ENCODE measurements around the gene ORAI2.
"Not testable (repeated sequence)": the region's sequence is repeated elsewhere in the genome, so short reads cannot be mapped to it uniquely, and the experiment has no call there.

ORAI2 gene

DNA sequence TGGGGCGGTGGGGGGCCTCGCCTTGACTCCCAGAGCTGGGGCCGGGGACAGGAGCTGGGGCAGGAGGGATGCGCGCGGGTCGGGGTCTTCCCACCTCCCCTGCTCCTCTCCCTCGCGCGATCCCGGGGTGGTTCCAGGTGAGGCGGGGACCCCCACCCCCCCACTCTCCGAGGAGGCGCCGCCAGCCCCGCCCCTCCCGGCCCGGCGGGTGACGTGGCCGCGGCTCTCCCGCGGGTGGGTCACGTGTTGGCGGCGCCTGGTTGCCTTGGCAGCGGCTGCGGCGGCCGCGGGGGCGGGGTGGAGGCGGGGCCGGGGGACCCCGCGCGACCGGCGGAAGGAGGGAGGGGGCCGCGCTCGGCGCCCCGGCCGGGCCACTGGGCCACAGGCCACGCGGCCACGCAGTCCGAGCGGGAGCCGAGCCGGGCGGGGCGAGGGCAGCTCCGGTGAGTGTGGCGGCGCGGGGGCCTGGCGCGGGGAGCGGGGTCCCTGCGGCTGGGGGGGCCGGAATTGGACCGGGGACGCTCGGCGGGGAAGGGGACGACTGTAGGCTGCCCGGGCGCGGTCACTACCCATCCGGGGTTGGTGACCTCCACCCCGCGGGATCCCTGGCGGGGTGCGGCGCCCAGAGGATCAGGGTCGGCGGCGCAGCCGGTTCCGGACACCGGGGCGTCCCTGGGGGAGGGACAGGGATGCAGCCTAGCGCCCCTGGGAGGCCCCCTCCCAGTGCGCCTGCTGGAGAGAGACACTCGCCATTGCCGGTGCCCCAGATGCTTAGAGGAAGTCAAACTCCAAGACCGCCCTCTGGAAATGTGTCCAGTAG is at the start of gene ORAI2:
ORAI2 (plus strand) TSS at position 357 of the 820 bp plus-strand sequence. CDS start 5,382 bp downstream, outside the sequence.
- DNase-seq, result peak; percentile 33

GRCh38 chr7:102387064-102387463 is 46.3 kb upstream of the ORAI2 start:
- no peak for DNase-seq

- no peak for DNase-seq
These were observed 43.6 kb upstream of the ORAI2 start for GRCh38 chr7:102389810-102390209.

DNA sequence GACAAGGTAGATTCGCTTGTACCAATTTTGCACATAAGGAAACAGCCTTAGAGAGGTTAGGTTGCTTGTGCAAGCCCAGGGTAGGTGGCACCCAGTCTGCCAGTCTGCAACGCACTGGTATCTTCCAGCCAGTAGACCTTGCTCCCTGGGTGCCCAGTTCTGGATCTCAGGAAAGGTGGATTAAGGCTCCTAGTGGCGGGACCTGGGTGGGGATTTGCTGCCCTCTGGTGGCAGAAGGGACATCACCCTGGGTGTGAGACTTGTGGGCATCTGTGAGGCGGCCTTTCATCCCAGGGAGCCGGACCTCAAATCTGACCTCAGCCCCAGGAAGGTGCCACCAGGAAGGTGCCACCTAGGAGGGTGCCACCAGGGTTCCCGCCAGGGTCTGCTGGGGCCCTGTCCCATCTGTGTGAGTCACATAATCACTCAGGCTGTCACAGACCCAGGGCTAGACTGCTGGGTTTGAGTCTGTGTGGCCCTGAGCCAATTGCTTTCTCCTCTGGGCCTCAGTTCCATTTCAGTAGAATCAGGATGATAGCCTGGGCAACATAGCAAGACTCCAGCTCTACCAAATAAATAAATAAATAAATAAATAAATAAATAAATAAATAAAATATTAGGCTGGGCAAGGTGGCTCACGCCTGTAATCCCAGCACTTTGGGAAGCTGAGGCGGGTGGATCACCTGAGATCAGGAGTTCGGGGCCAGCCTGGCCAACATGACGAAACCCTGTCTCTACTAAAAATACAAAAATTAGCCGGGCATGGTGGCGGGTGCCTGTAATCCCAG is 42.5 kb upstream of the ORAI2 start:
- DNase-seq, result peak; percentile 54

DNA sequence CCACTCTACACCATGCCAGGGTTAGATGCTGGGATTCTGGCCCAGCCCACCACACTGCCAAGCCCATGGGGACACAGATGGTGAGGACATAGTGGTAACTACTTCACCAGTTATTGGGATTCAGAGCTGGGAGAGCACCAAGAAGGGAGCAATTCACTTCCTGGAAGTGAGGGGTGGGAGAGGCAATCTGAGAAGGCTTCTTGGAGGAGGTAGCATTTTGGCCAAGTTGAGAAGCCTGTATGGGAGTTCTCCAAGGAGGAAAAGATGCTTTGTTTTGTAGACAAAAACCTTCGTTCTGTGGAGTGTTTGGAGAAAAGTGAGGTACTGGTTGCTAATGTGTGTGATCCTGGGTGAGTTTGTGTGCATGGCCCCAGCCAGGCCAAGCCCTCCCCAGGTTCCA is 41.0 kb upstream of the ORAI2 start:
- no peak for DNase-seq

- no peak for DNase-seq
These were observed 39.9 kb upstream of the ORAI2 start for GRCh38 chr7:102393467-102393866.

DNA sequence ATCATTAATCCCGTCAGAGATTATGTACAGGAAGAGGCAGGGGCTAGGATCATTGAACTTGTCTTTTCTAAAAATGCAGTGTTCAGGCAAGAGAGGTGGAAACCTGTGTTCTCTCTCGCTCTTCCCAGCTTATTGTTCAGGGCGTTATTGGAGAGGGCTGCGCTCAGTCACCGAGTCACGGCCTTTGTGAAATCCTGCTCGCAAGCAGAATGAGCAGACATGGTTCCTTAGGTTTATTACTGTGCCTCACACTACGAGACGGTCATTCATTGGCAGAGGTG is 37.8 kb upstream of the ORAI2 start:
- DNase-seq, result no peak

GRCh38 chr7:102395873-102396709 is 37.3 kb upstream of the ORAI2 start, which contains the start of gene PRKRIP1:
TSS of gene PRKRIP1 (plus strand) at chr7:102396363. CDS start at chr7:102396412, 49 bp downstream.
- DNase-seq, result peak; percentile 96

DNA sequence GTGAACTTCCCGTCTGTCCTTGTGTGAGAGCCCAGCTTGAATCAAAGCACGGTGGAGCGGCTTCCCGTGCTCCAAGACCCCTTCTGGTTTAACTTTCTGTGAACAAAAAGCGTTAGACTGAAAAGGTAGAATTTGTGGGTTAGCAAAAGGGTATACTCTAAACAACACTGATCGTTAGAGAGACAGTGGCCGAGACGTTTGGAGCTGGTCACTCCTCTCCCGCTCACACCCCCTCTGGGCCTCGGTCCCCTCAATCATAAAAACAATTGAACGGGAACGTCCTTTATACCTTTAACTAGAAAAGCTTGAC is 36.7 kb upstream of the ORAI2 start:
- no peak for DNase-seq

DNA sequence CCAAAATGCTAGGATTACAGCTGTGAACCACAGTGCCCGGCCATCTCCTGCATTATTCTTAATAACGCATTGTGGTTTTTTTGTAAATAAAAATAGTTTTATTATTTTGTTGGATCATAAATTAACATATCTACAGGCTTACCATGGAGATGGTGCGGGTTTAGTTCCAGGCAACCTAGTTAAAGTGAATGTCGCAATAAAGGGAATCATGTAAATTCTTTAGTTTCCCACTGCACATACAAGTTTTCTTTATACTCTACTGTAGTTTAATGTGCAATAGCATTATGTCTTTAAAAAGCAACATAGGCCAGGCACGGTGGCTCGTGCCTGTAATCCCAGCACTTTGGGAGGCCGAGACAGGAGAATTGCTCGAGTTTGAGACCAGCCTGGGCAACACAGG is 34.8 kb upstream of the ORAI2 start:
- no peak for DNase-seq

DNA sequence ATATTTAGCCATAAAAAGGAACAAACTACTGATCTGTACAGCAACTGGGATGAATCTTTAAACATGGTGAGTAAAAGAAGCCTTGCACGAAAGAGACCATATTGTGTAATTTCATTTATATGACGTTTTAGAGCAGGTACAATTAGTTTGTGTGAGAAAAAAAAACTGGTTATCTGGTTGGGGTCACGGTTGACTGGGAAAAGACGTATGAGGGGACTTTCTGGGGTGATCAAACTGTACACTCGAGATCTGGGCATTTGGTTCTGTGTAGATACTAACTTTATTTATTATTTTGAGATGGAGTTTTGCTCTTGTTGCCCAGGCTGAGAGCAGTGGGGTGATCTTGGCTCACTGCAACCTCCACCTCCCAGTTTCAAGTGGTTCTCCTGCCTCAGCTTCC is 33.0 kb upstream of the ORAI2 start:
- no peak for DNase-seq

DNA sequence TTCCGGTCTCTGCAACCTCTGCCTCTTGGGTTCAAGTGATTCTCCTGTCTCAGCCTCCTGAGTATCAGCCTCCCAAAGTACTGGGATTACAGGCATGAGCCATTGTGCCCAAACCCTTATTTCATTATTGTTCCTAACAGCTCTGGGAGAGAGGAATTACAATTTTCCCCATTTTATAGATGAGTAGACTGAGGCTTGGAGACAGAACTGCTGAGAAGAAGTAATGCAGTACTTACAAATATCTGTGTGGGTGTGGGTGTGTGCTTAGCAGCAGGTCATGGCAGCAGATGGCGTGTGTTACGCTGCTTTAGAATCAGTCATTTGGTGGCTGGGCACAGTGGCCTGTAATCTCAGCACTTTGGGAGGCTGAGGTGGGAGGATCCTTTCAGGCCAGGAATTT is 29.8 kb upstream of the ORAI2 start:
- no peak for DNase-seq

GRCh38 chr7:102404005-102404861 is 29.1 kb upstream of the ORAI2 start:
- DNase-seq, result peak; percentile 95

- DNase-seq, result not testable (repeated sequence)
These were observed 28.6 kb upstream of the ORAI2 start for GRCh38 chr7:102404862-102405188.

DNA sequence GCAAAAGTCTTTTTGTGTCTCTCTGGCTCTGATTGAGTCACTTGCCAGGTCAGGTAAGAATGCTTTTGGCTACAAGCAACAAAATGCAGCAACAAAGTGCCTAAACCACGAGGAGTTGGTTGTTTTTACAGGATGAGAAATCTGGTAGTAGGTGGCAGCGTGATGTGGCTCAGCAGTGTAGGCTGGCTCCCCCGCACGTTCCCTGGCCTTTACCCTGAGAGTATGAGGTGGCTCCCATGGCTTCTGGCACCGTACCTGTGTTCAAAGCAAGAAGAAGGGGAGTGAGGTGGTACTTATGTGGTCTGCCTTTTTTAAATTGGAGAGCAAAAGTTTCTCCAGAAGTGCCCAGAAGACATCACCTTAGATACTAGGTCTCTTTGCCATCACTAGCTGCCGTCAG is 25.5 kb upstream of the ORAI2 start:
- no peak for DNase-seq

DNA sequence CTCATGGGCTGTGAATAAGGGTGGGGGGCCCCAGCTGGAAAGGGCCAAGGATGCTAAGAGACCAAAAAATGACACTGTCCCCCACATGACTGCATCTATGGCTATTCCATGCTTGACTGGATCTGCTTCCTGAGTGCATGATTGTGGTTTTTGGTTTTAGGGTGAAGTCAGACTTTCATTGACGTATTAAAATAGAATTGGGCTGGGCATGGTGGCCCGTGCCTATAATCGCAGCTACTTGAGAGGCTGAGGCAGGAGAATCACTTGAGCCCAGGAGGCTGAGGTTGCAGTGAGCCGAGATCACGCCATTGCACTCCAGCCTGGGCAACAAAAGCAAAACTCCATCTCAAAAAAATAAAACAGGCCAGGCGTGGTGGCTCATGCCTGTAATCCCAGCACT is 24.8 kb upstream of the ORAI2 start:
- DNase-seq, result not testable (repeated sequence)

DNA sequence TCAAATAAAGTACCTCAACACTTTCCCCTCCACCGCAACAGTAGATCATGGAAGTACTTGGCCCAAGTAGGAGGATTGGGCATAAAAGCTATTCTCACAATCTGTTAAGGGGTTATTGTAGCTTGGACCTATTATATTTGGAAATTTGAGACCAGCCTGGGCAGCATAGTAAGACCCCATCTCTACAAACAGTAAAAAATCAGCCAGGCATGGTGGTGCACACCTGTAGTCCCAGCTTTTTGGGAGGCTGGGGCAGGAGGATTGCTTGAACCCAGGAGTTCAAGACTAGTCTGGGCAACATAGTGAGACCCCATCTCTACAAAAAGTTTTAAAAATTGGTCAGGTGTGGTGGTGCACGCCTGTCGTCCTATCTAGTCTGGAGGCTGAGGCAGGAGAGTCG is 24.0 kb upstream of the ORAI2 start:
- DNase-seq, result no peak

- no peak for DNase-seq
These were observed 23.3 kb upstream of the ORAI2 start for GRCh38 chr7:102410123-102410522.

DNA sequence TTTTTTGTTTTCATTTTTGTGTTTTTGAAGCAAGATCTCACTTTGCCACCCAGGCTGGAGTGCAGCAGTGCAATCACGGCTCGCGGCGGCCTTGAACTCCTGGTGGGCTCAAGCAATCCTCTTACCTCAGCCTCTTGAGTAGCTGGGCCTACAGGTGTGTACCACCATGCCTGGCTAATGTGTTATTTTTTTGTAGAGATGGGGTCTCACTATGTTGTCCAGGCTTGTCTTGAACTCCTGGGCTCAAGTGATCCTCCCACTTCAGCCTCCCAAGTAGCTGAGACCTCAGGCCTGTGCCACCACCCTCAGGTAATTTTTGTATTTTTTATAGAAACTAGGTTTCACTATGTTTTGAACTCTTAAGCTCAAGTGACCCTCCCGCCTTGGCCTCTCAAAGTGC is 22.5 kb upstream of the ORAI2 start:
- DNase-seq, result no peak

GRCh38 chr7:102412548-102412947 is 20.8 kb upstream of the ORAI2 start:
- peak; percentile 42 for DNase-seq

GRCh38 chr7:102413091-102413490 is 20.3 kb upstream of the ORAI2 start:
- no peak for DNase-seq

DNA sequence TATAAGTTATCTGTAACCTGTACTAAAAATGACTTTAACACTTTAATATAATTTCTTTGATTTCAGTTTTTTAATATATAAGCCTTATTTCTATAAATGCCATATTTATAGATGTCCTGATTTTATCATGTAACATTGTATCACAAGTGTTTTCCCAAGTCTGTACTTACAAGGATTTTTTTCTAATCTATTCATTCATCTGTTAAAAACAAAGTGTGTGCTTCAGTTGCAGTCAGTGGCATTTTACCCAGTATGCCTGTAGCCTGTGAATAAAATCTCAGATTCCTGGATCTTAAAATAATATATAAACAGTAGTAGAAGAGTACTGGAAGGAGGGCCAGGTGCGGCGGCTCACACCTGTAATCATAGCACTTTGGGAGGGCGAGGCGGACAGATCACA is 19.8 kb upstream of the ORAI2 start:
- DNase-seq, result no peak

All from MV-4-11 (cell line).